Measurements from ENCODE around the gene SLC9A5.

Gene SLC9A5

GRCh38 chr16:67230809-67231660, 17.7 kb upstream of the SLC9A5 start:
- H3K4me3 ChIP-seq (ENCODE audit: low read depth, low read length): no peak overlapping the region
- no peak for DNase-seq (ENCODE audit: low read depth)
- TF ChIP-seq POLR2A (IDR thresholded peaks at IDR 0.05; ENCODE audit: extremely low read depth, insufficient read length): no peak
- TF ChIP-seq MYC (IDR thresholded peaks at IDR 0.05; ENCODE audit: low read depth, low read length): no peak
- no peak for TF ChIP-seq MAX (IDR thresholded peaks at IDR 0.05; ENCODE audit: low read depth, low read length)

- no peak for DNase-seq (ENCODE audit: low read depth)
- TF ChIP-seq MYC (IDR thresholded peaks at IDR 0.05; ENCODE audit: low read depth, low read length) (no peak), POLR2A (IDR thresholded peaks at IDR 0.05; ENCODE audit: extremely low read depth, insufficient read length) (no peak), CTCF (IDR thresholded peaks at IDR 0.05; ENCODE audit: low read depth, low read length) (no peak), MAX (IDR thresholded peaks at IDR 0.05; ENCODE audit: low read depth, low read length) (no peak)
- no peak overlapping the region for H3K4me3 ChIP-seq (ENCODE audit: low read depth, low read length)
Measured at GRCh38 chr16:67233596-67233995, 15.2 kb upstream of the SLC9A5 start.

- TF ChIP-seq POLR2A (IDR thresholded peaks at IDR 0.05; ENCODE audit: extremely low read depth, insufficient read length): no peak
- no peak for TF ChIP-seq MYC (IDR thresholded peaks at IDR 0.05; ENCODE audit: low read depth, low read length)
- no peak for TF ChIP-seq MAX (IDR thresholded peaks at IDR 0.05; ENCODE audit: low read depth, low read length)
- no peak for TF ChIP-seq CTCF (IDR thresholded peaks at IDR 0.05; ENCODE audit: low read depth, low read length)
- no peak for DNase-seq (ENCODE audit: low read depth)
- H3K4me3 ChIP-seq (ENCODE audit: low read depth, low read length): no peak overlapping the region
Measured at GRCh38 chr16:67234180-67234597, 14.6 kb upstream of the SLC9A5 start.

GRCh38 chr16:67235816-67236562, 12.8 kb upstream of the SLC9A5 start:
- H3K4me3 ChIP-seq (ENCODE audit: low read depth, low read length): no peak overlapping the region
- TF ChIP-seq MAX (IDR thresholded peaks at IDR 0.05; ENCODE audit: low read depth, low read length) (no peak), MYC (IDR thresholded peaks at IDR 0.05; ENCODE audit: low read depth, low read length) (no peak), POLR2A (IDR thresholded peaks at IDR 0.05; ENCODE audit: extremely low read depth, insufficient read length) (no peak), CTCF (IDR thresholded peaks at IDR 0.05; ENCODE audit: low read depth, low read length) (no peak)
- DNase-seq (ENCODE audit: low read depth): no peak

GRCh38 chr16:67236563-67237395, 12.0 kb upstream of the SLC9A5 start:
- peak; percentile 71 for DNase-seq (ENCODE audit: low read depth)
- no peak for TF ChIP-seq MAX (IDR thresholded peaks at IDR 0.05; ENCODE audit: low read depth, low read length)
- no peak for TF ChIP-seq MYC (IDR thresholded peaks at IDR 0.05; ENCODE audit: low read depth, low read length)
- no peak for TF ChIP-seq POLR2A (IDR thresholded peaks at IDR 0.05; ENCODE audit: extremely low read depth, insufficient read length)
- no peak for TF ChIP-seq CTCF (IDR thresholded peaks at IDR 0.05; ENCODE audit: low read depth, low read length)

More at GRCh38 chr16:67236563-67237395, 12.0 kb upstream of the SLC9A5 start:
- H3K4me3 ChIP-seq (ENCODE audit: low read depth, low read length): no peak overlapping the region

Data from NB4 (cell line).